Esophagus squamous epithelium (tissue), 4 donors: ENCODE data around the gene ALDH3B1.

Experiments used
- CTCF ChIP-seq, 6 experiments: fragments of 450-650 bp in 4 of 6; fragments of 200-600 bp in 2 of 6; sonication (generic) in 2 of 6; IDR thresholded peaks; one replicate each; pipeline ENCODE4 v1.5.1; 2016 to 2019; ENCODE audit warnings: antibody characterized with exemption in 6 of 6, mild to moderate bottlenecking in 4 of 6, moderate library complexity in 4 of 6
- POLR2A ChIP-seq, 4 donors: fragments of 450-650 bp; IDR thresholded peaks; one replicate each; pipeline ENCODE4 v1.6.1; 2017; ENCODE audit warnings: antibody characterized with exemption in 4 of 4, mild to moderate bottlenecking in 4 of 4, moderate library complexity in 3 of 4

- TF ChIP-seq CTCF (IDR thresholded peaks at IDR 0.05) = no peak
- no peak for TF ChIP-seq POLR2A (IDR thresholded peaks at IDR 0.05)
Measured at GRCh38 chr11:68074584-68075352, 64.6 kb downstream of the ALDH3B1 start.
